ENCODE results near the gene TAF9B.
"Not testable (repeated sequence)": the region's sequence is repeated elsewhere in the genome, so short reads cannot be mapped to it uniquely, and the experiment has no call there.

- TF ChIP-seq CTCF (IDR thresholded peaks at IDR 0.05; ENCODE audit: insufficient read depth, low read depth, low read length); EZH2 (IDR thresholded peaks at IDR 0.05; ENCODE audit: insufficient read depth, low read length): not testable (repeated sequence)
Measured at GRCh38 chrX:78160711-78161110, 21.3 kb upstream of the TAF9B start.
